ENCODE measurements around the gene GPR31.

GPR31 gene

DNA sequence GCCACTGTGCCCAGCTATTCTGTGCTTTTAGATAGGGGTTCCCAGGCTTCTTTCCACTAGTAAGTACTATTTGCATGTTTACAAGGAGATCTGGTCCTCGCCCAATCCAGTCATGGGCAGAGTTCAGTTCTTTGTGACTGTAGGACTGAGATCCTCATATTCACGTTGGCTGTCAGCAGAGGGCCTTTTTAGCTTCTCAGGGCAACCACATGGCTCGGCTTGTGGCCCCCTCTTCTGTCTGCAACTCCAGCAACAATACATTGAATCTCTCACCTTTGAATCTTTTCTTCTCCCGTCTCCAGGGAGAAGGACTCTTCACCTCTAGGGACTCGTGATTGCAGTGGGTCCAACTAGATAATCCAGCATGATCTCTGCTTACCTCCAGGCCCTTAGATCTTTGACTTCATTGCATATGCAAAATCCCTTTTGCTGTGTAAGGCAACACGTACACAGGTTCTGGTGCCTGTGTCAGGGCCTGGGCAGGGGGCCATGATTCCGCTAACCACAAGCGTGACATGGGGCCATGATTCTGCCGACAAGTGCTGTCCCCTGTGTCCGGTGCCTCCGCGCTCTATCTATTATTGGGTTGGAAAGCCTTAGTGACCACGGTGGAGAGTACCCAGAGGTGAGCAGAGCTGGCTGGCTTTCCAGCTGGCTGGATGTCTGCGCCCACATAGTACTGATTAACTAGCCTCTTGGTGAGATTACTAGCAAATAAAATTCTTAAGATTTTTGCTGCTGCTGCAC, 29.8 kb downstream of the GPR31 start:
- no peak overlapping the region for H3K27ac ChIP-seq
- no peak for TF ChIP-seq CTCF (IDR thresholded peaks at IDR 0.05)
- H3K4me3 ChIP-seq = no peak overlapping the region
- no peak for DNase-seq (ENCODE audit: low spot score)

DNA sequence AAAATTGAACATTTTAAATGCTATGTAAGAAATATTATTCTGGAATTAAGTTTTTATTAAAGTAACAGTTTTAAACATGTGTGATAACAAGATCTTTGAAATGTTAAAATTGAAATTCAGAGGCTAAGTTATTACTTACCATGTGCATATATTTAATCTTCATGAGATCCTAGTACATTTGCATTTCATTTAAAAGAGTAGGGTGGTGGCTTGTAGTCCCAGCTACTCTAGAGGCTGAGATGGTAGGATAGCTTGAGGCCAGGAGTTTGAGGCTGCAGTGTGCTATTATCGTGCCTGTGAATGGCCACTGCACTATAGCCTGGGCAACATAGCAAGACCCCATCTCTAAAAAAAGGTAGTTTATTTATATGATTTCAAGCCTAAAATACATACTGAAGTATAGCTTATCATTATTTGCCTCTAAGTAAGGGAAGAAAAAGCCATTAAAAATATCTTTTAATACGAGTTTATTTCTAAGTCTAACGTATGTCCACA, 31.9 kb downstream of the GPR31 start:
- no peak for DNase-seq (ENCODE audit: low spot score)
- no peak overlapping the region for H3K4me3 ChIP-seq
- no peak for TF ChIP-seq CTCF (IDR thresholded peaks at IDR 0.05)

GRCh38 chr6:167125410-167125809, 32.4 kb downstream of the GPR31 start:
- Histone ChIP-seq H3K4me3 (no peak overlapping the region), H3K27ac (no peak overlapping the region)
- DNase-seq (ENCODE audit: low spot score) = no peak
- TF ChIP-seq CTCF (IDR thresholded peaks at IDR 0.05) = no peak

More for the DNA sequence above, 31.9 kb downstream of the GPR31 start:
- H3K27ac ChIP-seq = no peak overlapping the region

GRCh38 chr6:167124753-167125152, 33.0 kb downstream of the GPR31 start:
- DNase-seq (ENCODE audit: low spot score) = no peak
- TF ChIP-seq CTCF (IDR thresholded peaks at IDR 0.05) = no peak
- Histone ChIP-seq H3K4me3 (no peak overlapping the region), H3K27ac (no peak overlapping the region)

DNA sequence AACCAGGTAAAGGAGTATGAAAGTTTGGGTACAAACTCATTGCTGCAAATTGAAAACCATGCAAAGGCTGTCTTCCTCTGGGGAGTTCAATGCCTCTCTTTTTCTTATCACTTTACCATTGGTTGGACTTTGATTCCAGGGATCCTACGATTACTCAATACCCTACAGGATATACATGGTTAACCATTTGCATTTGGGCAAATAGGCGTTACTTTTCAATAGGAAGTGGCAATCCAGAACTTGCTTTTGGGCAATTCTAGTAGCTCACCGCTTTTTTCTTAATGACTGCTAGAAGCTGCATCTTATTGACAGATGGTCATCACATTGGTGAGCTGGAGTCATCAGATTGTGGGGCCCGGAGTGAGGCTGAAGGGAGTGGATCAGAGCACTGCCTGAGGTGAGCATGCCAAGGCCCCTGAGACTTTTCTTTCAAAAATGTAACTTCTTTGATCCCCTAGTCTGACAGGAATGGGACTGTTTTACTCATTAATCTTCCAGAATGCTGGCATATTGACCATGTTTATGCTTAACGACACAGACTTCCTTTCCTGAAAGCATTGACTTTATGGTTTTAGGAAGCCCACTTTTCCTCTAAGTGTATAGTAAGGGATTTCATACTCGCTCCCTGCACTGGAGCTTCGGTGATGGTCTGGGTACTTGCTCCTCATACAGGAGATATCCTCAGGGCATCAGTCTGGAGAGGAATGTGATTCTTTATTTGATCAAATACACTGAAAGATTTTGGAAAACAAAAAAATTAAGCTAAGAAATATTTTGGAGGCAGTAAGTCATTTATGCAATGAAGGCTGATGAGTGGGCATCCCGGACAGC, 34.7 kb downstream of the GPR31 start, which contains the start of gene CCR6:
TSS of gene CCR6 (plus strand) at position 270 of the 831 bp plus-strand sequence. CDS start 13,039 bp downstream, outside the sequence.
- DNase-seq (ENCODE audit: low spot score) = no peak
- TF ChIP-seq CTCF (IDR thresholded peaks at IDR 0.05) = no peak
- no peak within 1 kb of the TSS for H3K4me3 ChIP-seq
- no peak within 1 kb of the TSS for H3K27ac ChIP-seq

- DNase-seq (ENCODE audit: low spot score) = no peak
- Histone ChIP-seq H3K4me3 (no peak overlapping the region), H3K27ac (no peak overlapping the region)
- no peak for TF ChIP-seq CTCF (IDR thresholded peaks at IDR 0.05)
Measured at GRCh38 chr6:167122041-167122826, 35.5 kb downstream of the GPR31 start.

All from coronary artery (tissue), 2 donors.